CD4-positive, CD25-positive, alpha-beta regulatory T cell (primary cell): ENCODE measurements around the gene ANLN. TPM values are rescaled to one million over a fixed set of nuclear protein-coding genes. Genes with fewer than 3 reads are reported as not detected.

Source experiments
- ATAC-seq, 2 donors: fragments of 150-1000 bp; cut with Tn5 transposase; one replicate each; pipeline ENCODE4 v1.10.0; 2021; ENCODE audit warnings: low read depth in 2 of 2, moderate number of reproducible peaks in 2 of 2, moderate library complexity in 1 of 2
- DNase-seq, 3 donors: peaks; one replicate each; pipeline versions ENCODE4 v3.0.0 to v3.0.0-alpha.2; 2012 to 2022; ENCODE audit warnings: mixed read lengths in 1 of 3
- H3K27ac ChIP-seq: one replicate; pipeline ENCODE4 v1.7.0; 2013; ENCODE audit warnings: mild to moderate bottlenecking, low read length; ENCODE audit not compliant: insufficient read depth, poor library complexity, severe bottlenecking
- H3K27me3 ChIP-seq: one replicate; pipeline ENCODE4 v1.7.0; 2013; ENCODE audit warnings: low read length; ENCODE audit not compliant: control insufficient read depth, insufficient read depth
- H3K36me3 ChIP-seq: one replicate; pipeline ENCODE4 v1.7.0; 2013; ENCODE audit warnings: mild to moderate bottlenecking, low read length, moderate library complexity; ENCODE audit not compliant: control insufficient read depth, insufficient read depth
- H3K4me1 ChIP-seq: 2 replicates; pipeline ENCODE4 v1.7.0; 2013; ENCODE audit warnings: mild to moderate bottlenecking, low read length; ENCODE audit not compliant: insufficient read depth, control insufficient read depth, poor library complexity, severe bottlenecking
- H3K4me3 ChIP-seq: one replicate; pipeline ENCODE4 v1.7.0; 2013; ENCODE audit warnings: low read depth, mild to moderate bottlenecking, low read length, moderate library complexity
- H3K9me3 ChIP-seq, 2 experiments: 1 replicate in 1 of 2; 2 replicates in 1 of 2; pipeline ENCODE4 v1.7.0; 2013; ENCODE audit warnings: low read length in 2 of 2, mild to moderate bottlenecking in 1 of 2, moderate library complexity in 1 of 2; ENCODE audit not compliant: control insufficient read depth in 2 of 2
- H3K27ac Mint-ChIP-seq, 3 donors: one replicate each; pipeline ENCODE4 v1.8.0; 2020 to 2022; ENCODE audit warnings: mild to moderate bottlenecking in 3 of 3, mixed read lengths in 3 of 3, moderate library complexity in 2 of 3
- H3K27me3 Mint-ChIP-seq: one replicate; pipeline ENCODE4 v1.8.0; 2022; ENCODE audit warnings: mild to moderate bottlenecking, mixed read lengths
- H3K36me3 Mint-ChIP-seq: one replicate; pipeline ENCODE4 v1.8.0; 2020; ENCODE audit warnings: mixed read lengths
- H3K4me1 Mint-ChIP-seq, 4 donors: one replicate each; pipeline ENCODE4 v1.8.0; 2020 to 2022; ENCODE audit warnings: mixed read lengths in 4 of 4, mild to moderate bottlenecking in 1 of 4
- H3K4me3 Mint-ChIP-seq, 4 donors: one replicate each; pipeline ENCODE4 v1.8.0; 2020 to 2022; ENCODE audit warnings: mild to moderate bottlenecking in 4 of 4, mixed read lengths in 4 of 4, moderate library complexity in 3 of 4
- H3K9me3 Mint-ChIP-seq, 7 donors: one replicate each; pipeline ENCODE4 v1.8.0; 2020 to 2022; ENCODE audit warnings: mixed read lengths in 7 of 7, mild to moderate bottlenecking in 3 of 7, moderate library complexity in 2 of 7
- polyA plus RNA-seq, 4 donors: library from polyadenylated mRNA; unstranded; fragments of 300-500 nt; fragmentation: Illumina TruSeq; gene quantifications; one replicate each; pipeline ENCODE4 v1.2.3, GENCODE V29; 2021
- total RNA-seq: library from RNA; stranded (reverse); gene quantifications from one replicate; pipeline ENCODE4 v1.2.3, GENCODE V29; 2022

ANLN gene
- total and polyA plus RNA-seq, 5 donors from 2014 or later = 0.27 to 2.8 (median 0.51) TPM; not detected in 1

- DNase-seq = no peak
- Histone ChIP-seq H3K27me3 (peaks cover 13% of the 10 kb centered on the region), H3K4me1 (no peaks in the 10 kb centered on the region), H3K27ac (no peak overlapping the region), H3K36me3 (no peaks in the 10 kb centered on the region), H3K4me3 (no peak overlapping the region), H3K9me3 (no peaks in the 10 kb centered on the region)
- Mint-ChIP-seq H3K27me3 (peaks cover 58% of the 10 kb centered on the region), H3K9me3 (no peaks in the 10 kb centered on the region), H3K36me3 (no peaks in the 10 kb centered on the region), H3K4me3 (no peak overlapping the region), H3K27ac (no peak overlapping the region), H3K4me1 (no peaks in the 10 kb centered on the region)
- no peak for ATAC-seq
Observed at GRCh38 chr7:36355490-36355889, 34.2 kb upstream of the ANLN start.

DNA sequence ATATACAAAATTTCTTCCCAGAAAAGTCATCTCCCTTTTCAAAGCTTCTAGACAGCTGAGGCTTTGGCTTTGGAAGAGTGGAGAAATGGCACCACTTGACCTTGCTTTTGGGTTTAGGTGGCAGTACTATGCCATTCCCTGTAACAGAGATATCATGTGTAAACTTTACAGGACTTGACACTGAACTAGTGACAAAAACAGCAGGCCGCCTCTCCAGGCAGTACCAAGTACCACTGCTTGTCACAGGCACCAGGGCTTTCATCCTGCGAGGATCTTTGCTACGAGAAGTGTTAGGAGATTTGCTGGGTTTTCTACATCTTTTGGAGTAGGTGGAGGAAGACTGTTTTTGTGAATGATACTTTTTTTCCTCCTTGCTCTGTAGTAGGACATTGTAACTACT is 32.6 kb upstream of the ANLN start:
- H3K36me3 Mint-ChIP-seq = no peaks in the 10 kb centered on the region
- H3K9me3 Mint-ChIP-seq = peaks cover 0 to 2% (median 0%) of the 10 kb centered on the region in 7 donors
- Histone ChIP-seq H3K9me3 (no peaks in the 10 kb centered on the region), H3K36me3 (no peaks in the 10 kb centered on the region), H3K4me1 (no peaks in the 10 kb centered on the region), H3K27me3 (peaks cover 21% of the 10 kb centered on the region), H3K4me3 (no peak overlapping the region), H3K27ac (no peak overlapping the region)
- DNase-seq = no peak
- H3K27ac Mint-ChIP-seq = no peak overlapping the region
- peaks cover 57% of the 10 kb centered on the region for H3K27me3 Mint-ChIP-seq
- H3K4me3 Mint-ChIP-seq = no peak overlapping the region
- no peak for ATAC-seq
- H3K4me1 Mint-ChIP-seq = no peaks in the 10 kb centered on the region

DNA sequence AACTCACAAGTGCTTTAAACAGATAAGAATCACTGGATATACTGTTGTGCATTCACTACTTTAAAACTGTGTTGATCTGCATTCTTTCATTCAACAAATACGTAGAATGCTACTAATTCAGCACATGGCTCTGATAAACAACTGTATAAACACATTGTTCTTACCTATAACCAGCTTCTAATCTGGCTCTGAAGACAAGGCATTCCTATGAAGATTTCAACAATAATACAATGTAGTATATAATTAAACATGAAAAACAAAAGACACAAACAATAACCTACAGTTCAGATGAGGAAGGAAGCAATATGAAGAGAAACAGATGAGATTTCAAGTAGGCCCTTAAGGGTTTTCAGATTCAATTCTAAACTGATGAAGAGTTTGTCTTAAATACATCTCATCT is 31.1 kb upstream of the ANLN start:
- Histone ChIP-seq H3K36me3 (no peaks in the 10 kb centered on the region), H3K9me3 (no peaks in the 10 kb centered on the region), H3K4me1 (no peaks in the 10 kb centered on the region), H3K4me3 (no peak overlapping the region), H3K27me3 (peaks cover 23% of the 10 kb centered on the region), H3K27ac (no peak overlapping the region)
- Mint-ChIP-seq H3K4me3 (no peak overlapping the region), H3K4me1 (no peaks in the 10 kb centered on the region), H3K27me3 (peaks cover 68% of the 10 kb centered on the region), H3K27ac (no peak overlapping the region), H3K36me3 (no peaks in the 10 kb centered on the region), H3K9me3 (peaks cover 0 to 2% (median 0%) of the 10 kb centered on the region in 7 donors)
- ATAC-seq (no peak), DNase-seq (no peak)

- Histone ChIP-seq H3K4me3 (no peak overlapping the region), H3K27me3 (peaks cover 27% of the 10 kb centered on the region), H3K4me1 (no peaks in the 10 kb centered on the region), H3K36me3 (no peaks in the 10 kb centered on the region), H3K9me3 (no peaks in the 10 kb centered on the region), H3K27ac (no peak overlapping the region)
- H3K27me3 Mint-ChIP-seq = peaks cover 63% of the 10 kb centered on the region
- no peaks in the 10 kb centered on the region for H3K36me3 Mint-ChIP-seq
- DNase-seq (no peak), ATAC-seq (no peak)
- H3K9me3 Mint-ChIP-seq = peaks cover 0 to 2% (median 0%) of the 10 kb centered on the region in 7 donors
- H3K4me3 Mint-ChIP-seq = no peak overlapping the region
- no peaks in the 10 kb centered on the region for H3K4me1 Mint-ChIP-seq
- H3K27ac Mint-ChIP-seq = no peak overlapping the region
Observed at GRCh38 chr7:36360244-36360643, 29.4 kb upstream of the ANLN start.

DNA sequence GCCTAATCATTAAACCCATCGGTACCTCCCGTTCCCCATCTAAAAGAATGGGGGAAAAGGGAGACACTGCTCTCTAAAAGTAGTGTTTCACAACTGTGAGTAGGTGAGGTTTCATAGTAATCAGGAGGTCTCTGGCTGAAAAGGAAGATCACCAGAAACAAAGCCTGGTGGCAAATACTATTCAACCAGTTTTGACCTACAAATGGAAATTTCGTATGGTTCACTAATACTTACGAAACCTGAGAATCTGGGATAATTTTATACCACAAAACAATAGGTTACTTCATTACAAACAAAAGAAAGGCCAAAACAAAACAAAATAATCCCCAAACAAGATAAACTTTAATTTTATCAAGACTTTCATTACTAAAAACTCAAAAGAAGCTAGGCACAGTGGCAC is 28.4 kb upstream of the ANLN start:
- Histone ChIP-seq H3K27ac (no peak overlapping the region), H3K27me3 (peaks cover 32% of the 10 kb centered on the region), H3K9me3 (no peaks in the 10 kb centered on the region), H3K4me3 (no peak overlapping the region), H3K4me1 (no peaks in the 10 kb centered on the region), H3K36me3 (no peaks in the 10 kb centered on the region)
- no peak overlapping the region for H3K27ac Mint-ChIP-seq
- H3K4me1 Mint-ChIP-seq = peaks cover 0 to under 1% (median under 1%) of the 10 kb centered on the region in 4 donors
- no peak overlapping the region for H3K4me3 Mint-ChIP-seq
- no peak for ATAC-seq
- no peak for DNase-seq
- peaks cover 0 to 2% (median 0%) of the 10 kb centered on the region in 7 donors for H3K9me3 Mint-ChIP-seq
- H3K36me3 Mint-ChIP-seq = no peaks in the 10 kb centered on the region
- peaks cover 61% of the 10 kb centered on the region for H3K27me3 Mint-ChIP-seq

- H3K9me3 Mint-ChIP-seq = peaks cover 0 to 2% (median 0%) of the 10 kb centered on the region in 7 donors
- ATAC-seq = no peak
- peaks cover 10% of the 10 kb centered on the region for H3K4me1 ChIP-seq
- H3K4me1 Mint-ChIP-seq = peaks cover 0 to 11% (median 6%) of the 10 kb centered on the region in 4 donors
- no peak overlapping the region for H3K4me3 ChIP-seq
- no peak overlapping the region for H3K4me3 Mint-ChIP-seq
- no peaks in the 10 kb centered on the region for H3K36me3 ChIP-seq
- H3K36me3 Mint-ChIP-seq = no peaks in the 10 kb centered on the region
- no peak overlapping the region for H3K27ac ChIP-seq
- no peak overlapping the region for H3K27ac Mint-ChIP-seq
- no peak for DNase-seq
- H3K9me3 ChIP-seq = no peaks in the 10 kb centered on the region
- peaks cover 66% of the 10 kb centered on the region for H3K27me3 Mint-ChIP-seq
- H3K27me3 ChIP-seq = peaks cover 32% of the 10 kb centered on the region
Observed at GRCh38 chr7:36363515-36363914, 26.1 kb upstream of the ANLN start.

GRCh38 chr7:36366005-36366717 is 23.5 kb upstream of the ANLN start:
- Histone ChIP-seq H3K27ac (no peak overlapping the region), H3K36me3 (no peaks in the 10 kb centered on the region), H3K27me3 (peaks cover 35% of the 10 kb centered on the region), H3K4me1 (peaks cover 10% of the 10 kb centered on the region), H3K9me3 (no peaks in the 10 kb centered on the region), H3K4me3 (peak overlapping the region; percentile 56)
- Mint-ChIP-seq H3K4me1 (peaks cover 0 to 11% (median 6%) of the 10 kb centered on the region in 4 donors), H3K27me3 (peaks cover 57% of the 10 kb centered on the region), H3K27ac (peak overlapping the region in 1 of 3 donors; percentile 84), H3K9me3 (peaks cover 0 to 2% (median 0%) of the 10 kb centered on the region in 7 donors), H3K4me3 (peak overlapping the region; percentile 84 to 93 (median 85)), H3K36me3 (no peaks in the 10 kb centered on the region)
- DNase-seq = no peak
- ATAC-seq = no peak
